ENCODE results near the gene TRIM41. TPM values are rescaled to one million over a fixed set of nuclear protein-coding genes. Genes with fewer than 3 reads are reported as not detected.

The TRIM41 gene
- total and polyA plus RNA-seq, 4 donors, result 10.7 to 39.7 (median 30.8) TPM

DNA sequence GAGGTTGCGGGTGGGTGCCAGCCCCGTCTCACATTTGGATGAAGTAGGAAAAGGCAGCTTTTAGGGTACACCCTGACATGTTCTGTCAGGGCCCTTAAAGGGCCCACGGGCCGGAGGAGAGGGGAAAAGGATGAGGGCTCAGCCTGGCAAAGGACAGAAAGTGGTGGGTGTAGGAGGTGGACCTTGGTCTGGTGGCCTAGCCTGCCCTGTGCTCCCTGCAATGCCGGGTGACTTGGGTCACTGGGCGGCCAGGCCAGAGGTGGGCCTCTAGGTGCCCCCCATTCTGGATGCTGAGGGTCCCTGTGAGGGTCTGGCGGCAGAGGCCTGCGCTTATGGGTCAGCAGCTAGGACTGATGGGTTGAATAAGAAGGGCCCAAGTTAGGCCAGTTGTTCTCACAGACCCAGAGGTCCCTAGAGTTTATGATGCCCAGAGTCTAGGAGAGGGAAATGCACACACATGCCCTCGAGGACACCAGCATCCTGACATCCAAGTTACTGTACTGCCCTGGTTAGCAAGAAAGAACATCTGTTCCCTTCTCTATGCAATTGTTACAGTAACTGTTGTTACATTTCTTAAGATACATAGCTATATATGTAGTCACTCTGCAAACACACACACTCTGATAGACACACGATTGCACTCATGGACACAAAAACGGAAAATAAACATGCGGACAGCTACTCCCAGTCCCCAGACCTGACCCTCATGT is 30.6 kb upstream of the TRIM41 start:
- H3K9me3 ChIP-seq (ENCODE audit: control insufficient read depth, insufficient read depth, low read length), result no peaks in the 10 kb centered on the region
- H3K36me3 ChIP-seq (ENCODE audit: control insufficient read depth, insufficient read depth, low read length), result peaks cover 7% of the 10 kb centered on the region
- H3K27me3 ChIP-seq (ENCODE audit: control insufficient read depth, insufficient read depth, low read length), result peaks cover 9% of the 10 kb centered on the region
- peaks cover 39% of the 10 kb centered on the region for H3K4me1 ChIP-seq (ENCODE audit: control insufficient read depth, insufficient read depth, low read length)
- no peak for DNase-seq (ENCODE audit: low read depth in 4 of 6, low spot score in 6 of 6)
- 41% methylated on average over 8 of the region's 12 CpGs for WGBS (ENCODE audit: insufficient coverage)
- peak overlapping the region; percentile 88 for H3K4me3 ChIP-seq (ENCODE audit: low read depth, low read length)
- H3K27ac ChIP-seq (ENCODE audit: low read depth, low read length), result peak overlapping the region; percentile 75

DNA sequence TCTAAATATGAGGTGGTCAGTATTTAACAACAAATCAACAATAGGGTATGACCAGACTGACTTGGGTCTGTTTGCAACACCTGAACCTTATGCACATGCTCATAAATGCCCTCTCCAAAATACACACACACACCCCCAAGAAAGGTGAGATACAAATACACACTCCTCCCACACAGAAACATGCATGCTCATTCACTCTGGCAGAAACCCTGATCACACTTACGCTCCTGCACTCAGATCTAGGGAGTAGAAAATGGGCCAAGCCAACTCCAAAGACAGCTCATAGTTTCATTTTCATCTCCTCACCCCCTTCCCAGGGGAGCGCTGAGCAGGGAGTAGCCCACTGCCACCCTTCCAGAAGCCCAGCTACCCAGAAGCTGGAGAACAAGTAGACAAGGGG is 29.4 kb upstream of the TRIM41 start:
- Histone ChIP-seq H3K27me3 (ENCODE audit: control insufficient read depth, insufficient read depth, low read length) (peaks cover 14% of the 10 kb centered on the region), H3K4me3 (ENCODE audit: low read depth, low read length) (no peak overlapping the region), H3K36me3 (ENCODE audit: control insufficient read depth, insufficient read depth, low read length) (peaks cover 7% of the 10 kb centered on the region), H3K27ac (ENCODE audit: low read depth, low read length) (no peak overlapping the region), H3K4me1 (ENCODE audit: control insufficient read depth, insufficient read depth, low read length) (peaks cover 33% of the 10 kb centered on the region), H3K9me3 (ENCODE audit: control insufficient read depth, insufficient read depth, low read length) (no peaks in the 10 kb centered on the region)
- no peak for DNase-seq (ENCODE audit: low read depth in 4 of 6, low spot score in 6 of 6)
- 100% methylated on average over 1 of the region's 2 CpGs for WGBS (ENCODE audit: insufficient coverage)

DNA sequence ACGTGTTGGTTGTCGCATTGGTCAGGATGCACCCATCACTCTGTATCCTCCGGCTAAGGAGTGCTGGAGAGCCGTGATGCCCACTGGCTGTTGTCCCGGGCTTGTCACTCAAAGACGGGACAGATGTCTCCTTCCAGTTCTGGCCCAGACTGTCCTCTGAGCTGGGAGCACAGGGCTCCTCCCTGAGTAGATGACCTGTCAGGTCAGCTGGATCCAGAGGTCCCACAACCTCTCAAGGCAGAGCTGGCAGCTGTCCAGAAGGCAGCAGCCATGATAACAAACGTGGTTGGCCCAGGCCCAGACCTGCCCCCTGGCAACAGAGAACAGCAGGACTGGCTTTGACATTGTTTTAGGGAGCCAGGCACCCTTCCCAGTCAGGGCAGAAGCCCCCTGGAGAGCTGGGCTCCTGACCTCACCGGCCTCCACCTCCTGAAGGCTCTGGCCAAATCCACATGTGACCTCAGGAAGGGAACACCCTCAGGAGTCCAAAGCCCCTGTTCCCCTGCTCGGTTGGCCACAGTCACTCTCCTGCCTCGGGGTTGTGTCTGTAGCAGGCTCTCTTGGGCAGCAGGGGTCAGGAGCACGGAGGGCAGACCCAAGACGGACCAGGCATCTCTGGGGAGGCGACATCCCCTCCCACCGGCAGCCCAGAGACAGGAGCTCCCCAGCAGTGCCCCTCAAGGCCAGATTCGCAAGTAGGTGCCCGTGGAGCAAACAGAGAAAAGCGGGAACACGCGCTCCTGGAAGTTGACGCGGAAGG is 28.4 kb upstream of the TRIM41 start:
- 53% methylated on average over 21 of the region's 21 CpGs for WGBS (ENCODE audit: insufficient coverage)
- Histone ChIP-seq H3K36me3 (ENCODE audit: control insufficient read depth, insufficient read depth, low read length) (peaks cover 7% of the 10 kb centered on the region), H3K27me3 (ENCODE audit: control insufficient read depth, insufficient read depth, low read length) (peaks cover 18% of the 10 kb centered on the region), H3K4me3 (ENCODE audit: low read depth, low read length) (no peak overlapping the region), H3K9me3 (ENCODE audit: control insufficient read depth, insufficient read depth, low read length) (no peaks in the 10 kb centered on the region), H3K4me1 (ENCODE audit: control insufficient read depth, insufficient read depth, low read length) (peaks cover 33% of the 10 kb centered on the region), H3K27ac (ENCODE audit: low read depth, low read length) (no peak overlapping the region)
- DNase-seq (ENCODE audit: low read depth in 4 of 6, low spot score in 6 of 6), result peak in 1 of 6 donors; percentile 28

DNA sequence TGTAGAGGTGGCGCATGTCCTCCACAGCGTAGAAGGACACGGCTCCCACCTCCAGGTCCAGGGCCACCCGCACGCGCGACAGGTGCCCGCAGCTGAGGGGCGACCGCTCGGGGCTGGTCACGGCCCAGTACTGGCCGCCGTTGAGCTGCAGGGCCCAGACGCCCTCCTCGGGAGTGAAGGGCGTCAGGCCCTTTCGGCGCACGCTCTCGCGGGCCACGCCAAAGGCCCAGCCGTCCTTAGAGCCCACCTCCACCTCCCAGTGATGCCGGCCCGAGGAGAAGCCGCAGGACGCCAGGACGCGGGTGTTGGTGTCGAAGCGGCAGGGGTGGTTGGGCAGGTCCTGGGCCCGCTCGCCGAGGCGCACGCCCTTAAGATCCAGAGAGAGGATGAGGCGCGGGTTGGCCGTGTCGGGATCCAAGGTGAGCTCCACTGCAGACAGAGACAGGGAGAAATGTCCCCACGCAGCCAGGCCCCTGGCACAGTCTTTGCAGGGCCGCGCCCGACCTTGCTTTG is 27.8 kb upstream of the TRIM41 start:
- Histone ChIP-seq H3K27me3 (ENCODE audit: control insufficient read depth, insufficient read depth, low read length) (peaks cover 24% of the 10 kb centered on the region), H3K4me3 (ENCODE audit: low read depth, low read length) (no peak overlapping the region), H3K4me1 (ENCODE audit: control insufficient read depth, insufficient read depth, low read length) (peaks cover 26% of the 10 kb centered on the region), H3K27ac (ENCODE audit: low read depth, low read length) (no peak overlapping the region), H3K36me3 (ENCODE audit: control insufficient read depth, insufficient read depth, low read length) (peaks cover 7% of the 10 kb centered on the region), H3K9me3 (ENCODE audit: control insufficient read depth, insufficient read depth, low read length) (no peaks in the 10 kb centered on the region)
- DNase-seq (ENCODE audit: low read depth in 4 of 6, low spot score in 6 of 6), result no peak
- 45% methylated on average over 45 of the region's 45 CpGs for WGBS (ENCODE audit: insufficient coverage)

DNA sequence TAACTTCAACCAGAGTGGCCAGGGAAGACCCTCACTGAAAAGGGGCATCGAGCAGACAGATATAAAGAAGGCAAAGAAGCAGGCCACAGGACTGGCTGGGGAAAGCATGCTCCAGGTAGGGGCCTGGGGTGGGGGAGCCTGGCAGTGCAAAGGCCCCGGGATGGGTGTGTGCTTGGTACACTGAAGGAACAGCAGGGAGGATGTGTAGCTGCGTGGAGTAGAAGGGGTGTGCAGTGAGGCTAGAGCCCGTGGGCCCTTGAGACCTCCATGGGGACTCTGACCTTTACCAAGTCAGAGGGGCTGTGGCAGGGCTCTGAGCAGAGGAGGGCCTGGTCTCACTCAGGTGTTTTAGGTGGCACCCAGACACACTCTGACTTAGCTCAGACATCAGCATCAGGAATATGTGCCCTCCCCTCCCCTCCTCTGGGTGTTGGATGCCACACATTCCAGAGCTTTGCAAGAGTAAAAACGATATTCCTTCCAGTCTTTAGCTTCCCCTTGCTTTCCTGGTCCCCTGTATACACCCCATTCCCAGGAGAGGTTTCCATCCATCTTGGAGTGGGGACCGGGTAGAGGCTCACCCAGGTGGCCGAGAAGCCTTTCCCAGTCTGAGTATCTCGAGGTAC is 25.6 kb upstream of the TRIM41 start:
- Histone ChIP-seq H3K4me3 (ENCODE audit: low read depth, low read length) (no peak overlapping the region), H3K27me3 (ENCODE audit: control insufficient read depth, insufficient read depth, low read length) (peaks cover 41% of the 10 kb centered on the region), H3K4me1 (ENCODE audit: control insufficient read depth, insufficient read depth, low read length) (peaks cover 11% of the 10 kb centered on the region), H3K36me3 (ENCODE audit: control insufficient read depth, insufficient read depth, low read length) (peaks cover 7% of the 10 kb centered on the region), H3K27ac (ENCODE audit: low read depth, low read length) (no peak overlapping the region), H3K9me3 (ENCODE audit: control insufficient read depth, insufficient read depth, low read length) (no peaks in the 10 kb centered on the region)
- DNase-seq (ENCODE audit: low read depth in 4 of 6, low spot score in 6 of 6), result no peak
- WGBS (ENCODE audit: insufficient coverage), result 83% methylated on average over 5 of the region's 8 CpGs

DNA sequence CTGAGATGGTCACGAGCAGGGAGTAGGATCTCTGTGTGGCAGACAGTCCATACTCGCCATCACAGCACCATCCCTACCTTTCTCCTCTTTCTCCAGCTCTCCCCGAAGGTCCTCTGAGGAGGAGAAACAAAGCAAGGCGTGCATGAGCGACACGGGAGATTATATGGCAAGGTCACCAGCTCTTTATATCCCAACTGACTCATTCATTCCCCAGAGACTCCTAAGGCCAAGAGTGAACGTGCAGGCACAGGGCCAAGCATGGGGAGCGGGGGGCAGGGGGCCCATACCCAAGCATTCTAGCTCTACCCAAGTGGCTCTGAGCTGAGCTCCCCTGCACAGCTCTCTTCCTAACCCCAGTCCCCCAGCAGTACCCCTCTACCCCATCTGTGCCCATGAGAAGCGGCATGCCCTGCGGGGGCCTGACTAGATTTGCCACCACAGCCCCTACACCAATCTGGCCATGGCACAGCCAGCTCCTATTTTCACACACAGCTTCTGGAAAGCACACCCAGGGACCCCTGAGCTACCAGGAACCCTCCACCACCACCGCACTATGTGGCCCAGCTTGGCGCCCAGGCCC is 24.9 kb upstream of the TRIM41 start:
- peaks cover 7% of the 10 kb centered on the region for H3K36me3 ChIP-seq (ENCODE audit: control insufficient read depth, insufficient read depth, low read length)
- WGBS (ENCODE audit: insufficient coverage), result 78% methylated on average over 9 of the region's 12 CpGs
- no peaks in the 10 kb centered on the region for H3K9me3 ChIP-seq (ENCODE audit: control insufficient read depth, insufficient read depth, low read length)
- H3K27me3 ChIP-seq (ENCODE audit: control insufficient read depth, insufficient read depth, low read length), result peaks cover 47% of the 10 kb centered on the region
- peaks cover 9% of the 10 kb centered on the region for H3K4me1 ChIP-seq (ENCODE audit: control insufficient read depth, insufficient read depth, low read length)
- H3K27ac ChIP-seq (ENCODE audit: low read depth, low read length), result no peak overlapping the region
- H3K4me3 ChIP-seq (ENCODE audit: low read depth, low read length), result no peak overlapping the region
- DNase-seq (ENCODE audit: low read depth in 4 of 6, low spot score in 6 of 6), result no peak

DNA sequence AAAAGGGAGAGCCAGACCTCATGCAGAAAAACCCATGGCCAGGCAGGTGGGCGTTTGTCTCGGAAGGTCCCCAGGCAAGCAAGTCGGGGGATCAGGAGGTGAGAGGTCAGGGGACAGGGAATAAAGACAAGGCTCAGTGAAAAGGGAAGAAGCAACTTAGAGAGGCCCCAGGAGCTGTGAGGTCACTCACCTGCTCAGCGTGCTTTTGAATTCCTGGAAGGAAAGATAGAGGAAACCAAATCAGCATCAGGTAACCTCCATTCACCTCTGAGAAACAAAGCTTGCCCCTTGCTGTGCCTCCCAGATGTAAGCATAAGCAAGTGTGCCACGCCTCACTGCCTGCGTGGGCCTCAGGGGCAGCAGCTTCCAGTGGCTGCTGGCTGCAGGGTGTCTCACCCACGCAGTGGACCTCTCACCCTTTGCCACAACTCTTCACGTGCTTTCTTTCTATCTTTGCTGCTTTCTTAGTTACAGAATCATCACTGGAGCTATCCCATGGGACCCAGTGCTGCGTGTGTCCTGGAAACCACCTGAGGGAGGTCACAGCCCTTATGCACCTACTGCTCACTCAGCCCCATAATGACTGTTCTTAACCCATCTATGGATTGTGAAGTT is 24.1 kb upstream of the TRIM41 start:
- no peak for DNase-seq (ENCODE audit: low read depth in 4 of 6, low spot score in 6 of 6)
- WGBS (ENCODE audit: insufficient coverage), result 28% methylated on average over 8 of the region's 9 CpGs
- peaks cover 55% of the 10 kb centered on the region for H3K27me3 ChIP-seq (ENCODE audit: control insufficient read depth, insufficient read depth, low read length)

DNA sequence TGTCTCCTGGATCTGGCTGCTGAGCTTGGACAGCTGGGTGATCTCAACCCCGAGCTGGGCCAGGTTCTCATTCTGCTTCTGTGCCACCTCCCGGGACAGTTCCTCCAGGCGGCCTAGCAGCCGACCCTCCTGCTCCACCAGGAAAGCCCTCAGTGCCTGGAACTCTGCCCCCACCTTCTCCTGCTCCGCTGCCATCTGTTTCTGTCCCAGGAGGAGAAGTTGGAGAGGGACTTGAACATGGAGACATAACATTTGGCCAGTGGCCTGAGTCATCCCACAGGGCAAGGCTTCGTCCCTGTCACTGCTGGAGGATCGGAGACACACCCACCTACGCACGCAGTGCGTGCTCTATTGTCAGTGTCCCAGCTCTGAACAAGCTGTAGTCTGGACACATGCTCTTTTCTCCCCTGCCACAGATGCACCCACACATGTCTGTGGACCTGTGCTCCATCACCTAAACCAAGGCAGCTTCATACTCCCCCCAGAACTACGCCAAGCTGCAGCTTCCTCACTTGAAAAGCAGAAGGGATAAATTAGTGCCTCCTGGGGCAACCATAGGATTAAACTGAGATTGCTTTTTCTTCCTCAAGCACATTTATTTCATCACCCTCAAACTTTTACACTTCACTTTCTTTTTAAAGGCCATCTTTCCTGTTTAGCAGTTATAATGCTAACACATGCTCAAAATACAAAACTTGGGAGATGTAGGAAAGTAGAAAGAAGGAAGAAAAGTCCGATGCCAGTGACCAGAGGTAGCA is 23.0 kb upstream of the TRIM41 start:
- Histone ChIP-seq H3K27ac (ENCODE audit: low read depth, low read length) (no peak overlapping the region), H3K27me3 (ENCODE audit: control insufficient read depth, insufficient read depth, low read length) (peaks cover 53% of the 10 kb centered on the region), H3K4me3 (ENCODE audit: low read depth, low read length) (no peak overlapping the region), H3K9me3 (ENCODE audit: control insufficient read depth, insufficient read depth, low read length) (no peaks in the 10 kb centered on the region), H3K36me3 (ENCODE audit: control insufficient read depth, insufficient read depth, low read length) (peaks cover 4% of the 10 kb centered on the region), H3K4me1 (ENCODE audit: control insufficient read depth, insufficient read depth, low read length) (peaks cover 14% of the 10 kb centered on the region)
- 55% methylated on average over 9 of the region's 12 CpGs for WGBS (ENCODE audit: insufficient coverage)
- DNase-seq (ENCODE audit: low read depth in 4 of 6, low spot score in 6 of 6), result no peak

More for the DNA sequence above, 24.1 kb upstream of the TRIM41 start:
- H3K36me3 ChIP-seq (ENCODE audit: control insufficient read depth, insufficient read depth, low read length), result peaks cover 7% of the 10 kb centered on the region
- no peak overlapping the region for H3K27ac ChIP-seq (ENCODE audit: low read depth, low read length)
- H3K4me1 ChIP-seq (ENCODE audit: control insufficient read depth, insufficient read depth, low read length), result peaks cover 17% of the 10 kb centered on the region
- no peaks in the 10 kb centered on the region for H3K9me3 ChIP-seq (ENCODE audit: control insufficient read depth, insufficient read depth, low read length)
- H3K4me3 ChIP-seq (ENCODE audit: low read depth, low read length), result no peak overlapping the region
